SK-N-SH treated with all-trans-retinoic acid at 6 μM for 48 hours (cell line): ENCODE data around the gene LTBP1.

Experiments used
- ATAC-seq: fragments of 200-7000 bp; cut with Tn5 transposase; 3 replicates; pipeline ENCODE4 v1.9.1; 2020; ENCODE audit warnings: mild to moderate bottlenecking, moderate library complexity
- BACH2 ChIP-seq: fragments of 250-450 bp; sonication (Bioruptor Pico); IDR thresholded peaks from 2 replicates; pipeline ENCODE4 v1.9.0; 2021; ENCODE audit warnings: mild to moderate bottlenecking, borderline replicate concordance
- CSDC2 ChIP-seq: fragments of 250-450 bp; sonication (Bioruptor Pico); IDR thresholded peaks from 2 replicates; pipeline ENCODE4 v1.5.0; 2020; ENCODE audit warnings: mild to moderate bottlenecking, moderate library complexity
- ESRRG ChIP-seq: fragments of 250-450 bp; sonication (Bioruptor Pico); IDR thresholded peaks from 2 replicates; pipeline ENCODE4 v1.6.1; 2021; ENCODE audit warnings: mild to moderate bottlenecking
- GLIS3 ChIP-seq: fragments of 250-450 bp; sonication (Bioruptor Pico); IDR thresholded peaks from 2 replicates; pipeline ENCODE4 v1.5.0; 2020; ENCODE audit warnings: mild to moderate bottlenecking, moderate library complexity
- ISL1 ChIP-seq: fragments of 250-450 bp; sonication (Bioruptor Pico); IDR thresholded peaks from 2 replicates; pipeline ENCODE4 v2.1.2; 2022; ENCODE audit warnings: mild to moderate bottlenecking, moderate library complexity
- OSR1 ChIP-seq: fragments of 250-450 bp; sonication (Bioruptor Pico); IDR thresholded peaks from 2 replicates; pipeline ENCODE4 v1.8.0; 2022; ENCODE audit warnings: moderate library complexity, mild to moderate bottlenecking, inconsistent platforms
- PPARA ChIP-seq: fragments of 250-450 bp; sonication (Bioruptor Pico); IDR thresholded peaks from 2 replicates; pipeline ENCODE4 v1.5.0; 2020; ENCODE audit warnings: mild to moderate bottlenecking, borderline replicate concordance
- RARB ChIP-seq: fragments of 250-450 bp; sonication (Bioruptor Pico); IDR thresholded peaks from 2 replicates; pipeline ENCODE4 v1.8.0; 2021; ENCODE audit warnings: mild to moderate bottlenecking, moderate library complexity
- SNAI2 ChIP-seq: fragments of 250-450 bp; sonication (Bioruptor Pico); IDR thresholded peaks from 2 replicates; pipeline ENCODE4 v1.5.0; 2020; ENCODE audit warnings: mild to moderate bottlenecking, moderate library complexity
- TCF4 ChIP-seq: fragments of 250-450 bp; sonication (Bioruptor Pico); IDR thresholded peaks from 2 replicates; pipeline ENCODE4 v1.8.0; 2021; ENCODE audit warnings: mild to moderate bottlenecking, moderate library complexity, borderline replicate concordance
- ZC3H10 ChIP-seq: fragments of 250-450 bp; sonication (Bioruptor Pico); IDR thresholded peaks from 2 replicates; pipeline ENCODE4 v1.5.1; 2021; ENCODE audit warnings: mild to moderate bottlenecking, moderate library complexity
- ZFP3 ChIP-seq: fragments of 250-450 bp; sonication (Bioruptor Pico); IDR thresholded peaks from 2 replicates; pipeline ENCODE4 v1.5.0; 2020; ENCODE audit warnings: mild to moderate bottlenecking, moderate library complexity
- ZFP30 ChIP-seq: fragments of 450-650 bp; formaldehyde crosslinking; IDR thresholded peaks from 2 replicates; pipeline ENCODE4 v1.5.0; 2022; ENCODE audit warnings: mild to moderate bottlenecking, moderate library complexity
- ZNF565 ChIP-seq: fragments of 450-650 bp; formaldehyde crosslinking; conservative IDR thresholded peaks from 2 replicates; pipeline ENCODE4 v1.5.0; 2020; ENCODE audit warnings: low read depth, mild to moderate bottlenecking, moderate library complexity
- ZNF70 ChIP-seq: fragments of 450-650 bp; formaldehyde crosslinking; IDR thresholded peaks from 2 replicates; pipeline ENCODE4 v1.5.0; 2020; ENCODE audit warnings: mild to moderate bottlenecking, moderate library complexity
- ZNF8 ChIP-seq: fragments of 450-650 bp; formaldehyde crosslinking; IDR thresholded peaks from 2 replicates; pipeline ENCODE4 v1.5.0; 2020; ENCODE audit warnings: mild to moderate bottlenecking, moderate library complexity
- TF ChIP-seq, protein P1 (sequence below): fragments of 250-450 bp; sonication (Bioruptor Pico); IDR thresholded peaks from 2 replicates; pipeline ENCODE4 v1.8.0; 2020; ENCODE audit warnings: mild to moderate bottlenecking, moderate library complexity, borderline replicate concordance
- TF ChIP-seq, protein P2 (sequence below): fragments of 250-450 bp; sonication (Bioruptor Pico); IDR thresholded peaks from 2 replicates; pipeline ENCODE4 v1.5.0; 2020; ENCODE audit warnings: mild to moderate bottlenecking, moderate library complexity
- TF ChIP-seq, protein P3 (sequence below): fragments of 250-450 bp; sonication (Bioruptor Pico); IDR thresholded peaks from 2 replicates; pipeline ENCODE4 v1.5.1; 2021; ENCODE audit warnings: mild to moderate bottlenecking, moderate library complexity
- TF ChIP-seq, protein P4 (sequence below): fragments of 250-450 bp; sonication (Bioruptor Pico); IDR thresholded peaks from 2 replicates; pipeline ENCODE4 v1.8.0; 2021; ENCODE audit warnings: low read depth, mild to moderate bottlenecking, moderate library complexity, borderline replicate concordance

LTBP1 gene

DNA sequence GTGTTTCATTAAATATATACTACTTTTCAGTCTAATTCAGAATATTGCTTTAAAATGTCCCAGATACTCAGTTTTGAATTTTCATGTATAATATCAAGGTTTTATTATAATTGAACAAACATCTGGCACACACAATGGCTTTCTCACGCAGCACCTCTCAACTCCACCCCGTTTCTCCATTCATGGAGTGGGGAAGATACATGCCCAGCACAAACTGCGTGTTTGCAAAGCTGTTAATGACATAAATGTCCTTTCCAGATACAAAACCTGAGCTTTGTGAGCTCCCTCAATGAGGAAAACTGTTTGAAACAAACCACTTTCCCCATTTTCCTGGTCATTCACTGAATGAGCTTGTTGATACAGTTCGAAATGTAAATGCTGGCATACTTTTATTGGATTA lies 379.3 kb downstream of the LTBP1 start:
- TF ChIP-seq, protein P1, sequence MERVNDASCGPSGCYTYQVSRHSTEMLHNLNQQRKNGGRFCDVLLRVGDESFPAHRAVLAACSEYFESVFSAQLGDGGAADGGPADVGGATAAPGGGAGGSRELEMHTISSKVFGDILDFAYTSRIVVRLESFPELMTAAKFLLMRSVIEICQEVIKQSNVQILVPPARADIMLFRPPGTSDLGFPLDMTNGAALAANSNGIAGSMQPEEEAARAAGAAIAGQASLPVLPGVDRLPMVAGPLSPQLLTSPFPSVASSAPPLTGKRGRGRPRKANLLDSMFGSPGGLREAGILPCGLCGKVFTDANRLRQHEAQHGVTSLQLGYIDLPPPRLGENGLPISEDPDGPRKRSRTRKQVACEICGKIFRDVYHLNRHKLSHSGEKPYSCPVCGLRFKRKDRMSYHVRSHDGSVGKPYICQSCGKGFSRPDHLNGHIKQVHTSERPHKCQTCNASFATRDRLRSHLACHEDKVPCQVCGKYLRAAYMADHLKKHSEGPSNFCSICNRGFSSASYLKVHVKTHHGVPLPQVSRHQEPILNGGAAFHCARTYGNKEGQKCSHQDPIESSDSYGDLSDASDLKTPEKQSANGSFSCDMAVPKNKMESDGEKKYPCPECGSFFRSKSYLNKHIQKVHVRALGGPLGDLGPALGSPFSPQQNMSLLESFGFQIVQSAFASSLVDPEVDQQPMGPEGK, result no peak
- TF ChIP-seq ZNF8 (CRISPR knock-in tag), result no peak
- TF ChIP-seq ZFP3, result no peak
- no peak for TF ChIP-seq ZC3H10
- no peak for TF ChIP-seq TCF4 (CRISPR knock-in tag)
- no peak for TF ChIP-seq BACH2 (CRISPR knock-in tag)
- no peak for TF ChIP-seq PPARA
- TF ChIP-seq GLIS3, result no peak
- no peak for TF ChIP-seq ESRRG (CRISPR knock-in tag)
- no peak for TF ChIP-seq ZFP30 (CRISPR knock-in tag)
- TF ChIP-seq ISL1, result no peak
- no peak for TF ChIP-seq ZNF565
- no peak for TF ChIP-seq ZNF70 (CRISPR knock-in tag)
- no peak for TF ChIP-seq SNAI2 (CRISPR knock-in tag)
- TF ChIP-seq, protein P2, sequence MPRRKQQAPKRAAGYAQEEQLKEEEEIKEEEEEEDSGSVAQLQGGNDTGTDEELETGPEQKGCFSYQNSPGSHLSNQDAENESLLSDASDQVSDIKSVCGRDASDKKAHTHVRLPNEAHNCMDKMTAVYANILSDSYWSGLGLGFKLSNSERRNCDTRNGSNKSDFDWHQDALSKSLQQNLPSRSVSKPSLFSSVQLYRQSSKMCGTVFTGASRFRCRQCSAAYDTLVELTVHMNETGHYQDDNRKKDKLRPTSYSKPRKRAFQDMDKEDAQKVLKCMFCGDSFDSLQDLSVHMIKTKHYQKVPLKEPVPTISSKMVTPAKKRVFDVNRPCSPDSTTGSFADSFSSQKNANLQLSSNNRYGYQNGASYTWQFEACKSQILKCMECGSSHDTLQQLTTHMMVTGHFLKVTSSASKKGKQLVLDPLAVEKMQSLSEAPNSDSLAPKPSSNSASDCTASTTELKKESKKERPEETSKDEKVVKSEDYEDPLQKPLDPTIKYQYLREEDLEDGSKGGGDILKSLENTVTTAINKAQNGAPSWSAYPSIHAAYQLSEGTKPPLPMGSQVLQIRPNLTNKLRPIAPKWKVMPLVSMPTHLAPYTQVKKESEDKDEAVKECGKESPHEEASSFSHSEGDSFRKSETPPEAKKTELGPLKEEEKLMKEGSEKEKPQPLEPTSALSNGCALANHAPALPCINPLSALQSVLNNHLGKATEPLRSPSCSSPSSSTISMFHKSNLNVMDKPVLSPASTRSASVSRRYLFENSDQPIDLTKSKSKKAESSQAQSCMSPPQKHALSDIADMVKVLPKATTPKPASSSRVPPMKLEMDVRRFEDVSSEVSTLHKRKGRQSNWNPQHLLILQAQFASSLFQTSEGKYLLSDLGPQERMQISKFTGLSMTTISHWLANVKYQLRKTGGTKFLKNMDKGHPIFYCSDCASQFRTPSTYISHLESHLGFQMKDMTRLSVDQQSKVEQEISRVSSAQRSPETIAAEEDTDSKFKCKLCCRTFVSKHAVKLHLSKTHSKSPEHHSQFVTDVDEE (CRISPR knock-in tag), result no peak
- no peak for TF ChIP-seq RARB
- TF ChIP-seq, protein P3, sequence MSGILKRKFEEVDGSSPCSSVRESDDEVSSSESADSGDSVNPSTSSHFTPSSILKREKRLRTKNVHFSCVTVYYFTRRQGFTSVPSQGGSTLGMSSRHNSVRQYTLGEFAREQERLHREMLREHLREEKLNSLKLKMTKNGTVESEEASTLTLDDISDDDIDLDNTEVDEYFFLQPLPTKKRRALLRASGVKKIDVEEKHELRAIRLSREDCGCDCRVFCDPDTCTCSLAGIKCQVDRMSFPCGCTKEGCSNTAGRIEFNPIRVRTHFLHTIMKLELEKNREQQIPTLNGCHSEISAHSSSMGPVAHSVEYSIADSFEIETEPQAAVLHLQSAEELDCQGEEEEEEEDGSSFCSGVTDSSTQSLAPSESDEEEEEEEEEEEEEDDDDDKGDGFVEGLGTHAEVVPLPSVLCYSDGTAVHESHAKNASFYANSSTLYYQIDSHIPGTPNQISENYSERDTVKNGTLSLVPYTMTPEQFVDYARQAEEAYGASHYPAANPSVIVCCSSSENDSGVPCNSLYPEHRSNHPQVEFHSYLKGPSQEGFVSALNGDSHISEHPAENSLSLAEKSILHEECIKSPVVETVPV (CRISPR knock-in tag), result no peak
- TF ChIP-seq OSR1 (CRISPR knock-in tag), result no peak
- no peak for ATAC-seq

DNA sequence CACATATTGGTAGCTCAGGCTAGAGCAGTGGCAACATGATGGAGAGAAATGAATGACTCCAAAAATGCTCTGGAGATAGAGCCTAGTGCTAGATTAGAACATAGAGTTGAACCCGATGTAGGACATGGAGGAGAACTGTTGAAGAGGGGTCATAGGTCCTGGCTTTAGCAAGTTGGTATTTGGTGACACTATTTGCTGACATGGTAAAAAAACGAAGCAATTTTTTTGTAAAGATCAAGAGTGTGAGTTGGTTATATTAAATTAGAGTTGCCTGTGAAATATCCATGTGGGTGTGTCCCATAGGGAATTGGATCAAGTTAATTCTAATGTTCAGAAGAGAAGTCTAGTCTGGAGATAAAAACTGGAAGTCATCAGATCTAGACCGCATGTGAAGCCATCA lies 386.7 kb downstream of the LTBP1 start:
- no peak for ATAC-seq
- TF ChIP-seq ZFP3 (no peak), OSR1 (CRISPR knock-in tag) (no peak), SNAI2 (CRISPR knock-in tag) (no peak), CSDC2 (CRISPR knock-in tag) (no peak), GLIS3 (no peak), ZNF565 (no peak), ZNF8 (CRISPR knock-in tag) (no peak), ZC3H10 (no peak), ISL1 (no peak), ESRRG (CRISPR knock-in tag) (no peak)
- TF ChIP-seq, protein P4, sequence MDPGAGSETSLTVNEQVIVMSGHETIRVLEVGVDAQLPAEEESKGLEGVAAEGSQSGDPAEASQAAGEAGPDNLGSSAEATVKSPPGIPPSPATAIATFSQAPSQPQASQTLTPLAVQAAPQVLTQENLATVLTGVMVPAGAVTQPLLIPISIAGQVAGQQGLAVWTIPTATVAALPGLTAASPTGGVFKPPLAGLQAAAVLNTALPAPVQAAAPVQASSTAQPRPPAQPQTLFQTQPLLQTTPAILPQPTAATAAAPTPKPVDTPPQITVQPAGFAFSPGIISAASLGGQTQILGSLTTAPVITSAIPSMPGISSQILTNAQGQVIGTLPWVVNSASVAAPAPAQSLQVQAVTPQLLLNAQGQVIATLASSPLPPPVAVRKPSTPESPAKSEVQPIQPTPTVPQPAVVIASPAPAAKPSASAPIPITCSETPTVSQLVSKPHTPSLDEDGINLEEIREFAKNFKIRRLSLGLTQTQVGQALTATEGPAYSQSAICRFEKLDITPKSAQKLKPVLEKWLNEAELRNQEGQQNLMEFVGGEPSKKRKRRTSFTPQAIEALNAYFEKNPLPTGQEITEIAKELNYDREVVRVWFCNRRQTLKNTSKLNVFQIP (CRISPR knock-in tag), result no peak
- TF ChIP-seq, protein P1, result no peak
- TF ChIP-seq, protein P3 (CRISPR knock-in tag), result no peak

DNA sequence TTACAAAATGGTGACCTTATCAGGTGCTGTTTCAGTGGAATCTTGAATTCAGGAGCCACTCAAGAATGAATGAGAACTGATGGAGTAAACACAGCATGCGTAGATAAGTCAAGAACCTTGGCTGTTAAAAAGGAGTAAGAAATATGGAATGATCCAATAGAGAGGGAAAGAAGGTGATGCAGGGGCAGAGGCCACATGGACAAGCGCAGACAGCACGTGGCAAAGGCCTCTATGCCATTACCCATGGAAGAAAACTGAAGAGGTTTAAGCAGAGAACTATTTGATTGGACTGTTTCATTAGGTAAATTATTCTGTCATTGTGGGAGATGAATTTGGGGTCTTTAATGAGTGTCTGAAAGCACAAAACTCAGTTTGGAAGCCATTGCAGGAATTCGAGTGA lies 387.3 kb downstream of the LTBP1 start:
- ATAC-seq, result no peak
- no peak for TF ChIP-seq ZFP3
- TF ChIP-seq, protein P3 (CRISPR knock-in tag), result no peak
- TF ChIP-seq ZNF565, result no peak
- no peak for TF ChIP-seq RARB
- no peak for TF ChIP-seq PPARA
- TF ChIP-seq, protein P1, result no peak
